ENCODE measurements around the gene AFG1L.

- no peak for TF ChIP-seq CTCF (conservative IDR thresholded peaks at IDR 0.05 in 1 of 2, IDR thresholded peaks at IDR 0.05 in 1 of 2; ENCODE audit: low read depth in 1 of 2, low read length in 2 of 2)
- TF ChIP-seq EZH2 (IDR thresholded peaks at IDR 0.05; ENCODE audit: low read length, missing control alignments) = no peak
Measured at GRCh38 chr6:108455688-108456087, 160.8 kb downstream of the AFG1L start.
